Skin of body (tissue), 2 donors: ENCODE data around the gene METRNL. TPM values are rescaled to one million over a fixed set of nuclear protein-coding genes. Genes with fewer than 3 reads are reported as not detected.
"Not testable (repeated sequence)": the region's sequence is repeated elsewhere in the genome, so short reads cannot be mapped to it uniquely, and the experiment has no call there.

Source experiments
- DNase-seq: peaks from one replicate; lab custom pipeline; 2025; lab: John Stamatoyannopoulos, UW
- total RNA-seq: library from RNA; depleted of rRNA; stranded (reverse); fragments of >200 nt; gene quantifications from one replicate; pipeline ENCODE4 v1.2.3, GENCODE V29; 2014

The METRNL gene
- total RNA-seq, 1 donor from 2014 or later: 83.2 TPM

DNA sequence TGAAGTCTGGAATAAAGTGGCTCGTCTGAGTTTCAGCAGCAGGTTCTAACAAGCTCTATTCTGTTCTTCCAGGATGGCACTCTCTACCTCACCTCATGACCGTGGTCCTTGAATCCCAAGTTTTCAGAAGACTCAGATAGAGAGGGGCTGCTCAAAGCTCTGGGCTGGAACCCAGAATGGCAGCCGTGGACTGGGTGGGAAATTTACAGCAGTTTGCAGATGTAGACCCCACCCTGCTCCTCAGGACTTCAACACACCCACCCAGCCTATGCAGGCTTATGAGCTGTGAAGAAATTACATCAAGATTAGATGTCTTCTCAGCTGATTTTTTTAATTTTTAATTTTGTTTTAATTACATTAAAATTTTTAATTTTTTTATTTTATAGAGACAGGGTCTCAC lies 59.4 kb downstream of the METRNL start:
- no peak for DNase-seq

DNA sequence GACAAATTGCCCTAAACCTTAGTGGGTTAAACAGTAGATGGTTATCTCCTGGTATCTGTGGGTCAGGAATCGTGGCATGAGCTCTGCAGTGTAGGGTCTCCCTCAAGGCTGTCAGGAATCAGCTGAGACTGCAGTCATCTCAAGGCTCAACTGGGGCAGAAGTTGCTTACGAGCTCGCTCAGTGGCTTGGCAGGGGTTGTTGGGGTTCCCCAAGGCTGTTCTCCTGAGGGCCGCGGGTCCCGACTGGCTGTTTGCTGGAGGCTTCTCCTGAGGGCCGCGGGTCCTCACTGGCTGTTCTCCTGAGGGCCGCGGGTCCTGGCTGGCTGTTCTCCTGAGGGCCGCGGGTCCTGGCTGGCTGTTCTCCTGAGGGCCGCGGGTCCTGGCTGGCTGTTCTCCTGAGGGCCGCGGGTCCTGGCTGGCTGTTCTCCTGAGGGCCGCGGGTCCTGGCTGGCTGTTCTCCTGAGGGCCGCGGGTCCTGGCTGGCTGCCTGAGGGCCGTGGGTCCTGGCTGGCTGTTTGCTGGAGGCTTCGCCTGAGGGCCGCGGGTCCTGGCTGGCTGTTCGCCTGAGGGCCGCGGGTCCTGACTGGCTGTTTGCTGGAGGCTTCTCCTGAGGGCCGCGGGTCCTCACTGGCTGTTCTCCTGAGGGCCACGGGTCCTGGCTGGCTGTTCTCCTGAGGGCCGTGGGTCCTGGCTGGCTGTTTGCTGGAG lies 60.3 kb downstream of the METRNL start:
- not testable (repeated sequence) for DNase-seq

DNA sequence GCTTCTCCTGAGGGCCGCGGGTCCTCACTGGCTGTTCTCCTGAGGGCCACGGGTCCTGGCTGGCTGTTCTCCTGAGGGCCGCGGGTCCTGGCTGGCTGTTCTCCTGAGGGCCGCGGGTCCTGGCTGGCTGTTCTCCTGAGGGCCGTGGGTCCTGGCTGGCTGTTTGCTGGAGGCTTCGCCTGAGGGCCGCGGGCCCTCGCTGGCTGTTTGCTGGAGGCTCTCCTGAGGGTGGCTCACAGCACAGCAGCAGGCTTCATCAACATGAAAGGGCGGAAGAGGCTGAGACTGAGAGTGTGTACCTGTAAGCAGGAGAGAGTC lies 60.8 kb downstream of the METRNL start:
- not testable (repeated sequence) for DNase-seq

DNA sequence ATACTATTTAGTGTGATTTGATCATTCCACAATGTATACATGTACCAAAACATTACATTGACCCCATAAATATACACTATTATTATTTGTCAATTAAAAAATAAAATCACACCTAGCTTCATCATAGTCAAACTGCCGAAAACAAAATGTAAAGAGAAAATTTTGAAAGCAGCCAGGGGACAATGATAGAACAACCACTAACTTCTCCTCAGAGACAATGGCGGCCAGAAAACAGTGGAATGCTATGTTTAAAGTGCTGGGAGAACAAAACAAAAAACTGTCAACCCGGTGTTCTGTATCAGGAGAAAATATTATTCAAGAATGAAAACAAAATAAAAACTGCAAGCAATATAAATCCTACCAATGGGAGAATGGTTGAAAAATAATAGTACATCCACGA lies 63.2 kb downstream of the METRNL start:
- no peak for DNase-seq

DNA sequence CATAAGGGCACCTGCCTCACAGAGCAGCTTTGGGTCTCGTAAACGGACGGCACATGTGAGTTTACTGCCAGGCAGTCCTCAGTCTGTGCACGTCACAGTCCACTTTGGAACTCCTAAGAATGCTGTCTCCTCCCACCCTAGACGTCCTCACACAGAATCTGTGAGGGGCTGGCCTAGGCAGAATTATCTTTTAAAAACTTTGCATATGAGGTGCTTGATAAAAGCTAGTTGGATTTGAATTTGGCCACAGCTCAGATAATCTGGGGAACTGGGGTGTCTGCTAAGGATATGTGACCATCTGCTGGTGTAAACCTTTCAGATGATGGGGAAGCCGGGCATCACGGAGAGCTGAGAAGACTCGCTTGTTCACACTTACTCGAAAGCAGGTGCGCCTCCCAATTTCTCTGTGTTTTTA lies 64.4 kb downstream of the METRNL start:
- no peak for DNase-seq

Other genes starting within 250 kb of the METRNL start
- 31.3 TPM for gene ZNF750, start 239.6 kb upstream of the METRNL start, total RNA-seq